ENCODE results near the gene NEBL. TPM values are rescaled to one million over a fixed set of nuclear protein-coding genes. Genes with fewer than 3 reads are reported as not detected.

Gene NEBL
- polyA plus RNA-seq, 2 donors, result 13.3 to 20.2 TPM

- H3K4me1 ChIP-seq (ENCODE audit: control insufficient read depth in 2 of 2, insufficient read depth in 2 of 2, low read length in 1 of 2), result no peaks in the 10 kb centered on the region
- no peaks in the 10 kb centered on the region for H3K36me3 ChIP-seq (ENCODE audit: control insufficient read depth in 2 of 2, insufficient read depth in 2 of 2, low read length in 1 of 2)
- 91 to 93% methylated on average over 2 of the region's 2 CpGs for WGBS, 2 donors
- no peak overlapping the region for H3K27ac ChIP-seq (ENCODE audit: low read depth in 2 of 2, low read length in 1 of 2)
- H3K4me3 ChIP-seq (ENCODE audit: low read depth in 1 of 2, low read length in 2 of 2), result no peak overlapping the region
- no peaks in the 10 kb centered on the region for H3K9me3 ChIP-seq (ENCODE audit: control insufficient read depth in 2 of 2, insufficient read depth in 1 of 2, low read depth in 1 of 2, low read length in 1 of 2)
- no peaks in the 10 kb centered on the region for H3K27me3 ChIP-seq (ENCODE audit: control insufficient read depth in 1 of 2, insufficient read depth in 2 of 2, low read length in 2 of 2)
Measured at GRCh38 chr10:20874261-20874660, 22.9 kb downstream of the NEBL start.

- H3K36me3 ChIP-seq (ENCODE audit: control insufficient read depth in 2 of 2, insufficient read depth in 2 of 2, low read length in 1 of 2), result no peaks in the 10 kb centered on the region
- 79 to 88% methylated on average over 7 of the region's 7 CpGs for WGBS, 2 donors
- no peaks in the 10 kb centered on the region for H3K27me3 ChIP-seq (ENCODE audit: control insufficient read depth in 1 of 2, insufficient read depth in 2 of 2, low read length in 2 of 2)
- no peak overlapping the region for H3K27ac ChIP-seq (ENCODE audit: low read depth in 2 of 2, low read length in 1 of 2)
- H3K4me1 ChIP-seq (ENCODE audit: control insufficient read depth in 2 of 2, insufficient read depth in 2 of 2, low read length in 1 of 2), result no peaks in the 10 kb centered on the region
- no peaks in the 10 kb centered on the region for H3K9me3 ChIP-seq (ENCODE audit: control insufficient read depth in 2 of 2, insufficient read depth in 1 of 2, low read depth in 1 of 2, low read length in 1 of 2)
- no peak overlapping the region for H3K4me3 ChIP-seq (ENCODE audit: low read depth in 1 of 2, low read length in 2 of 2)
Measured at GRCh38 chr10:20871970-20872369, 25.1 kb downstream of the NEBL start.

- WGBS, 2 donors, result 75 to 76% methylated on average over 3 of the region's 3 CpGs
- H3K4me1 ChIP-seq (ENCODE audit: control insufficient read depth in 2 of 2, insufficient read depth in 2 of 2, low read length in 1 of 2), result no peaks in the 10 kb centered on the region
- H3K4me3 ChIP-seq (ENCODE audit: low read depth in 1 of 2, low read length in 2 of 2), result no peak overlapping the region
- H3K27me3 ChIP-seq (ENCODE audit: control insufficient read depth in 1 of 2, insufficient read depth in 2 of 2, low read length in 2 of 2), result no peaks in the 10 kb centered on the region
- no peak overlapping the region for H3K27ac ChIP-seq (ENCODE audit: low read depth in 2 of 2, low read length in 1 of 2)
- no peaks in the 10 kb centered on the region for H3K9me3 ChIP-seq (ENCODE audit: control insufficient read depth in 2 of 2, insufficient read depth in 1 of 2, low read depth in 1 of 2, low read length in 1 of 2)
- no peaks in the 10 kb centered on the region for H3K36me3 ChIP-seq (ENCODE audit: control insufficient read depth in 2 of 2, insufficient read depth in 2 of 2, low read length in 1 of 2)
Measured at GRCh38 chr10:20870834-20871233, 26.3 kb downstream of the NEBL start.

GRCh38 chr10:20863008-20863407 is 34.1 kb downstream of the NEBL start:
- WGBS, 2 donors, result 78 to 90% methylated on average over 4 of the region's 4 CpGs
- no peak overlapping the region for H3K4me3 ChIP-seq (ENCODE audit: low read depth in 1 of 2, low read length in 2 of 2)
- H3K9me3 ChIP-seq (ENCODE audit: control insufficient read depth in 2 of 2, insufficient read depth in 1 of 2, low read depth in 1 of 2, low read length in 1 of 2), result no peaks in the 10 kb centered on the region
- H3K27ac ChIP-seq (ENCODE audit: low read depth in 2 of 2, low read length in 1 of 2), result no peak overlapping the region
- no peaks in the 10 kb centered on the region for H3K27me3 ChIP-seq (ENCODE audit: control insufficient read depth in 1 of 2, insufficient read depth in 2 of 2, low read length in 2 of 2)
- no peaks in the 10 kb centered on the region for H3K4me1 ChIP-seq (ENCODE audit: control insufficient read depth in 2 of 2, insufficient read depth in 2 of 2, low read length in 1 of 2)
- H3K36me3 ChIP-seq (ENCODE audit: control insufficient read depth in 2 of 2, insufficient read depth in 2 of 2, low read length in 1 of 2), result no peaks in the 10 kb centered on the region

- Histone ChIP-seq H3K27ac (ENCODE audit: low read depth in 2 of 2, low read length in 1 of 2) (no peak overlapping the region), H3K27me3 (ENCODE audit: control insufficient read depth in 1 of 2, insufficient read depth in 2 of 2, low read length in 2 of 2) (no peaks in the 10 kb centered on the region), H3K36me3 (ENCODE audit: control insufficient read depth in 2 of 2, insufficient read depth in 2 of 2, low read length in 1 of 2) (no peaks in the 10 kb centered on the region), H3K4me1 (ENCODE audit: control insufficient read depth in 2 of 2, insufficient read depth in 2 of 2, low read length in 1 of 2) (no peaks in the 10 kb centered on the region), H3K4me3 (ENCODE audit: low read depth in 1 of 2, low read length in 2 of 2) (no peak overlapping the region), H3K9me3 (ENCODE audit: control insufficient read depth in 2 of 2, insufficient read depth in 1 of 2, low read depth in 1 of 2, low read length in 1 of 2) (no peaks in the 10 kb centered on the region)
- 3 to 9% methylated on average over 2 of the region's 2 CpGs for WGBS, 2 donors
Measured at GRCh38 chr10:20858292-20859124, 38.6 kb downstream of the NEBL start.

- Histone ChIP-seq H3K4me1 (ENCODE audit: control insufficient read depth in 2 of 2, insufficient read depth in 2 of 2, low read length in 1 of 2) (no peaks in the 10 kb centered on the region), H3K36me3 (ENCODE audit: control insufficient read depth in 2 of 2, insufficient read depth in 2 of 2, low read length in 1 of 2) (no peaks in the 10 kb centered on the region), H3K27ac (ENCODE audit: low read depth in 2 of 2, low read length in 1 of 2) (no peak overlapping the region), H3K4me3 (ENCODE audit: low read depth in 1 of 2, low read length in 2 of 2) (no peak overlapping the region), H3K27me3 (ENCODE audit: control insufficient read depth in 1 of 2, insufficient read depth in 2 of 2, low read length in 2 of 2) (no peaks in the 10 kb centered on the region), H3K9me3 (ENCODE audit: control insufficient read depth in 2 of 2, insufficient read depth in 1 of 2, low read depth in 1 of 2, low read length in 1 of 2) (no peaks in the 10 kb centered on the region)
- WGBS, 2 donors, result 79 to 82% methylated on average over 1 of the region's 1 CpG
Measured at GRCh38 chr10:20856484-20856883, 40.6 kb downstream of the NEBL start.

- 22 to 29% methylated on average over 5 of the region's 5 CpGs for WGBS, 2 donors
- H3K27ac ChIP-seq (ENCODE audit: low read depth in 2 of 2, low read length in 1 of 2), result no peak overlapping the region
- H3K36me3 ChIP-seq (ENCODE audit: control insufficient read depth in 2 of 2, insufficient read depth in 2 of 2, low read length in 1 of 2), result no peaks in the 10 kb centered on the region
- H3K27me3 ChIP-seq (ENCODE audit: control insufficient read depth in 1 of 2, insufficient read depth in 2 of 2, low read length in 2 of 2), result no peaks in the 10 kb centered on the region
- no peaks in the 10 kb centered on the region for H3K9me3 ChIP-seq (ENCODE audit: control insufficient read depth in 2 of 2, insufficient read depth in 1 of 2, low read depth in 1 of 2, low read length in 1 of 2)
- H3K4me3 ChIP-seq (ENCODE audit: low read depth in 1 of 2, low read length in 2 of 2), result no peak overlapping the region
- H3K4me1 ChIP-seq (ENCODE audit: control insufficient read depth in 2 of 2, insufficient read depth in 2 of 2, low read length in 1 of 2), result no peaks in the 10 kb centered on the region
Measured at GRCh38 chr10:20855398-20856038, 41.6 kb downstream of the NEBL start.

- Histone ChIP-seq H3K27me3 (ENCODE audit: control insufficient read depth in 1 of 2, insufficient read depth in 2 of 2, low read length in 2 of 2) (no peaks in the 10 kb centered on the region), H3K27ac (ENCODE audit: low read depth in 2 of 2, low read length in 1 of 2) (no peak overlapping the region), H3K9me3 (ENCODE audit: control insufficient read depth in 2 of 2, insufficient read depth in 1 of 2, low read depth in 1 of 2, low read length in 1 of 2) (no peaks in the 10 kb centered on the region), H3K36me3 (ENCODE audit: control insufficient read depth in 2 of 2, insufficient read depth in 2 of 2, low read length in 1 of 2) (no peaks in the 10 kb centered on the region), H3K4me3 (ENCODE audit: low read depth in 1 of 2, low read length in 2 of 2) (no peak overlapping the region), H3K4me1 (ENCODE audit: control insufficient read depth in 2 of 2, insufficient read depth in 2 of 2, low read length in 1 of 2) (no peaks in the 10 kb centered on the region)
- WGBS, 2 donors, result 96 to 98% methylated on average over 2 of the region's 2 CpGs
Measured at GRCh38 chr10:20853276-20853675, 43.8 kb downstream of the NEBL start.

- H3K27ac ChIP-seq (ENCODE audit: low read depth in 2 of 2, low read length in 1 of 2), result no peak overlapping the region
Measured at GRCh38 chr10:20852303-20852702, 44.8 kb downstream of the NEBL start.

GRCh38 chr10:20847512-20847911 is 49.6 kb downstream of the NEBL start:
- H3K36me3 ChIP-seq (ENCODE audit: control insufficient read depth in 2 of 2, insufficient read depth in 2 of 2, low read length in 1 of 2), result no peaks in the 10 kb centered on the region
- no peaks in the 10 kb centered on the region for H3K4me1 ChIP-seq (ENCODE audit: control insufficient read depth in 2 of 2, insufficient read depth in 2 of 2, low read length in 1 of 2)
- no peak overlapping the region for H3K4me3 ChIP-seq (ENCODE audit: low read depth in 1 of 2, low read length in 2 of 2)
- H3K27me3 ChIP-seq (ENCODE audit: control insufficient read depth in 1 of 2, insufficient read depth in 2 of 2, low read length in 2 of 2), result no peaks in the 10 kb centered on the region
- H3K27ac ChIP-seq (ENCODE audit: low read depth in 2 of 2, low read length in 1 of 2), result no peak overlapping the region
- WGBS, 2 donors, result 71 to 78% methylated on average over 2 of the region's 2 CpGs
- H3K9me3 ChIP-seq (ENCODE audit: control insufficient read depth in 2 of 2, insufficient read depth in 1 of 2, low read depth in 1 of 2, low read length in 1 of 2), result no peaks in the 10 kb centered on the region

More at GRCh38 chr10:20852303-20852702, 44.8 kb downstream of the NEBL start:
- H3K4me1 ChIP-seq (ENCODE audit: control insufficient read depth in 2 of 2, insufficient read depth in 2 of 2, low read length in 1 of 2), result no peaks in the 10 kb centered on the region
- H3K36me3 ChIP-seq (ENCODE audit: control insufficient read depth in 2 of 2, insufficient read depth in 2 of 2, low read length in 1 of 2), result no peaks in the 10 kb centered on the region
- no peaks in the 10 kb centered on the region for H3K9me3 ChIP-seq (ENCODE audit: control insufficient read depth in 2 of 2, insufficient read depth in 1 of 2, low read depth in 1 of 2, low read length in 1 of 2)
- no peak overlapping the region for H3K4me3 ChIP-seq (ENCODE audit: low read depth in 1 of 2, low read length in 2 of 2)
- no peaks in the 10 kb centered on the region for H3K27me3 ChIP-seq (ENCODE audit: control insufficient read depth in 1 of 2, insufficient read depth in 2 of 2, low read length in 2 of 2)
- 94 to 95% methylated on average over 10 of the region's 10 CpGs for WGBS, 2 donors

All from esophagus (tissue), 2 donors.